NCI-H748 (cell line): ENCODE measurements around the gene RGS17.
"Not testable (repeated sequence)": the region's sequence is repeated elsewhere in the genome, so short reads cannot be mapped to it uniquely, and the experiment has no call there.

ENCODE experiments used
- DNase-seq: peaks from one replicate; lab custom pipeline; 2025; ENCODE audit not compliant: unreplicated experiment; lab: John Stamatoyannopoulos, UW

RGS17 gene

GRCh38 chr6:153126218-153126617 lies 4.9 kb downstream of the RGS17 start:
- no peak for DNase-seq

GRCh38 chr6:153125032-153125431 lies 6.0 kb downstream of the RGS17 start:
- peak; percentile 88 for DNase-seq

- no peak for DNase-seq
Measured at GRCh38 chr6:153123801-153124200, 7.3 kb downstream of the RGS17 start.

GRCh38 chr6:153121311-153121710 lies 9.8 kb downstream of the RGS17 start:
- no peak for DNase-seq

- no peak for DNase-seq
Measured at GRCh38 chr6:153117986-153118879, 12.8 kb downstream of the RGS17 start.

- DNase-seq = not testable (repeated sequence)
Measured at GRCh38 chr6:153111082-153111481, 20.0 kb downstream of the RGS17 start.

- DNase-seq = not testable (repeated sequence)
Measured at GRCh38 chr6:153110612-153111011, 20.5 kb downstream of the RGS17 start.

- peak; percentile 15 for DNase-seq
Measured at GRCh38 chr6:153108315-153108714, 22.8 kb downstream of the RGS17 start.

GRCh38 chr6:153106021-153106420 lies 25.1 kb downstream of the RGS17 start:
- DNase-seq = no peak

- DNase-seq = no peak
Measured at GRCh38 chr6:153104220-153104619, 26.9 kb downstream of the RGS17 start.

- DNase-seq = peak; percentile 64
Measured at GRCh38 chr6:153103319-153103655, 27.8 kb downstream of the RGS17 start.

GRCh38 chr6:153102605-153103318 lies 28.3 kb downstream of the RGS17 start:
- DNase-seq = no peak

- no peak for DNase-seq
Measured at GRCh38 chr6:153101461-153101860, 29.6 kb downstream of the RGS17 start.

- DNase-seq = no peak
Measured at GRCh38 chr6:153099636-153100035, 31.4 kb downstream of the RGS17 start.

GRCh38 chr6:153096792-153097191 lies 34.3 kb downstream of the RGS17 start:
- DNase-seq = peak; percentile 77

- DNase-seq = peak; percentile 50
Measured at GRCh38 chr6:153096031-153096430, 35.1 kb downstream of the RGS17 start.

GRCh38 chr6:153092082-153093013 lies 38.7 kb downstream of the RGS17 start:
- DNase-seq = peak; percentile 36

GRCh38 chr6:153090241-153090930 lies 40.7 kb downstream of the RGS17 start:
- no peak for DNase-seq

- DNase-seq = no peak
Measured at GRCh38 chr6:153088796-153089195, 42.3 kb downstream of the RGS17 start.

- no peak for DNase-seq
Measured at GRCh38 chr6:153087436-153087835, 43.6 kb downstream of the RGS17 start.
